Measurements from ENCODE around the gene SLIT1. TPM values are rescaled to one million over a fixed set of nuclear protein-coding genes. Genes with fewer than 3 reads are reported as not detected.

Gene SLIT1
- total RNA-seq, 4 donors from 2014 or later = 0.04 to 0.13 TPM; not detected in 2

- H3K9me3 ChIP-seq = no peaks in the 10 kb centered on the region
- TF ChIP-seq POLR2A (IDR thresholded peaks at IDR 0.05) (no peak), POLR2AphosphoS5 (IDR thresholded peaks at IDR 0.05) (no peak), CTCF (IDR thresholded peaks at IDR 0.05) (no peak), EP300 (IDR thresholded peaks at IDR 0.05) (no peak)
- no peaks in the 10 kb centered on the region for H3K36me3 ChIP-seq
- peaks cover 0 to 10% (median 0%) of the 10 kb centered on the region in 3 donors for H3K4me1 ChIP-seq
- no peak overlapping the region for H3K4me3 ChIP-seq
- H3K27me3 ChIP-seq = peaks cover 10% of the 10 kb centered on the region
- no peak for ATAC-seq
- H3K27ac ChIP-seq = no peak overlapping the region
- WGBS, 2 donors (ENCODE audit: low coverage in 1 of 2) = 89 to 97% methylated on average over 2 of the region's 2 CpGs
Measured at GRCh38 chr10:97061423-97061822, 124.3 kb downstream of the SLIT1 start.

GRCh38 chr10:97060441-97061084 lies 125.2 kb downstream of the SLIT1 start:
- peaks cover 10% of the 10 kb centered on the region for H3K27me3 ChIP-seq
- 48 to 67% methylated on average over 1 to 2 of the region's 15 CpGs for WGBS, 2 donors (ENCODE audit: low coverage in 1 of 2)

GRCh38 chr10:97059872-97060205 lies 125.9 kb downstream of the SLIT1 start:
- TF ChIP-seq CTCF (IDR thresholded peaks at IDR 0.05) (no peak), POLR2AphosphoS5 (IDR thresholded peaks at IDR 0.05) (no peak), POLR2A (IDR thresholded peaks at IDR 0.05) (no peak), EP300 (IDR thresholded peaks at IDR 0.05) (no peak)
- Histone ChIP-seq H3K4me1 (peaks cover 0 to 10% (median 0%) of the 10 kb centered on the region in 3 donors), H3K9me3 (no peaks in the 10 kb centered on the region), H3K4me3 (no peak overlapping the region), H3K36me3 (no peaks in the 10 kb centered on the region), H3K27ac (no peak overlapping the region), H3K27me3 (peaks cover 10% of the 10 kb centered on the region)
- ATAC-seq = no peak
- 75% methylated on average over 2 of the region's 7 CpGs; no CpG with 5 or more reads in 1 of the 2 donors for WGBS, 2 donors (ENCODE audit: low coverage in 1 of 2)

More at GRCh38 chr10:97060441-97061084, 125.2 kb downstream of the SLIT1 start:
- H3K36me3 ChIP-seq = no peaks in the 10 kb centered on the region
- no peak overlapping the region for H3K4me3 ChIP-seq
- TF ChIP-seq POLR2A (IDR thresholded peaks at IDR 0.05) (no peak), POLR2AphosphoS5 (IDR thresholded peaks at IDR 0.05) (no peak), EP300 (IDR thresholded peaks at IDR 0.05) (no peak), CTCF (IDR thresholded peaks at IDR 0.05) (no peak)
- no peaks in the 10 kb centered on the region for H3K9me3 ChIP-seq
- ATAC-seq = no peak
- peaks cover 0 to 10% (median 0%) of the 10 kb centered on the region in 3 donors for H3K4me1 ChIP-seq
- no peak overlapping the region for H3K27ac ChIP-seq

- 100% methylated on average over 1 of the region's 14 CpGs; no CpG with 5 or more reads in 1 of the 2 donors for WGBS, 2 donors (ENCODE audit: low coverage in 1 of 2)
- Histone ChIP-seq H3K36me3 (no peaks in the 10 kb centered on the region), H3K27me3 (peaks cover 5% of the 10 kb centered on the region), H3K9me3 (no peaks in the 10 kb centered on the region), H3K4me3 (no peak overlapping the region), H3K4me1 (peaks cover 0 to 10% (median 0%) of the 10 kb centered on the region in 3 donors), H3K27ac (no peak overlapping the region)
- TF ChIP-seq EP300 (IDR thresholded peaks at IDR 0.05) (no peak), POLR2A (IDR thresholded peaks at IDR 0.05) (no peak), CTCF (IDR thresholded peaks at IDR 0.05) (no peak), POLR2AphosphoS5 (IDR thresholded peaks at IDR 0.05) (no peak)
- no peak for ATAC-seq
Measured at GRCh38 chr10:97059006-97059871, 126.5 kb downstream of the SLIT1 start.
